ENCODE results near the gene NCDN.

Gene NCDN, protein sequence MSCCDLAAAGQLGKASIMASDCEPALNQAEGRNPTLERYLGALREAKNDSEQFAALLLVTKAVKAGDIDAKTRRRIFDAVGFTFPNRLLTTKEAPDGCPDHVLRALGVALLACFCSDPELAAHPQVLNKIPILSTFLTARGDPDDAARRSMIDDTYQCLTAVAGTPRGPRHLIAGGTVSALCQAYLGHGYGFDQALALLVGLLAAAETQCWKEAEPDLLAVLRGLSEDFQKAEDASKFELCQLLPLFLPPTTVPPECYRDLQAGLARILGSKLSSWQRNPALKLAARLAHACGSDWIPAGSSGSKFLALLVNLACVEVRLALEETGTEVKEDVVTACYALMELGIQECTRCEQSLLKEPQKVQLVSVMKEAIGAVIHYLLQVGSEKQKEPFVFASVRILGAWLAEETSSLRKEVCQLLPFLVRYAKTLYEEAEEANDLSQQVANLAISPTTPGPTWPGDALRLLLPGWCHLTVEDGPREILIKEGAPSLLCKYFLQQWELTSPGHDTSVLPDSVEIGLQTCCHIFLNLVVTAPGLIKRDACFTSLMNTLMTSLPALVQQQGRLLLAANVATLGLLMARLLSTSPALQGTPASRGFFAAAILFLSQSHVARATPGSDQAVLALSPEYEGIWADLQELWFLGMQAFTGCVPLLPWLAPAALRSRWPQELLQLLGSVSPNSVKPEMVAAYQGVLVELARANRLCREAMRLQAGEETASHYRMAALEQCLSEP

DNA sequence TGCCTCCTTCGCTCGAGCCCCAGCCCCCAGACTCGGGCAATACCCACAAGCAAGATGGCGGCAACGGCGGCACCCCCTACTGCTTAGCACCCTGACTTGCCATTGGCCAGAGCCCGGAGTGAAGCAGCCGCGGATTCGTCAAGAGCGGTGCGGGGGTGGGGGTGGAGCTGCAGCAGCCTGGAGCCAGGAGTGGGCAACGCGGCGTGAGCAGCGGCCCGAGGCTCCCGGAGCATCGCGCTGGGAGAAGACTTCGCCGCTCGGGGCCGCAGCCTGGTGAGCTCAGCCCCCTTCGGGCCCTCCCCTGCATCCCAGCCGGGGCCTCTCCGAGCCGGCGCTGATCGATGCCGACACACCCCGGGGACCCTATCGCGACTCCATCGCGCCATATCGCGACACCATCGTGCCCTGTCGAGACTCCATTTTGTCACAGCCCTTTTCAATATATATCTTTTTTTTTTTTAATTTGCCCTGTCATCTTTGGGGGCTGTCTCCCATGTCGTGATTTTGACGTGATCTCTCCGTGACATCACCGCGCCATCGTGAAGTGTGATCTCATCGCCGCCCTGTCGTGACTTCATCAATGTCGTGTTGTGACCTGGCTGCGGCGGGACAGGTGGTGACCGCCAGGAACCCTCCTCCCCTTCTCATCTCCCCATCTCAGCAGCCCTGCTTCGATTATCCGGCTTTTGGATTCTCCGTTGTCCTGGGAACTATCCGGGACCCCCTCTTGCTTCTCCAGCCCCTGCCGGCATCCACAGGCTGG is at the start of gene NCDN:
TSS of gene NCDN (plus strand) at position 189 of the 763 bp plus-strand sequence. CDS start at position 581, 392 bp downstream.
- DNase-seq (ENCODE audit: low spot score) = peak; percentile 96

DNA sequence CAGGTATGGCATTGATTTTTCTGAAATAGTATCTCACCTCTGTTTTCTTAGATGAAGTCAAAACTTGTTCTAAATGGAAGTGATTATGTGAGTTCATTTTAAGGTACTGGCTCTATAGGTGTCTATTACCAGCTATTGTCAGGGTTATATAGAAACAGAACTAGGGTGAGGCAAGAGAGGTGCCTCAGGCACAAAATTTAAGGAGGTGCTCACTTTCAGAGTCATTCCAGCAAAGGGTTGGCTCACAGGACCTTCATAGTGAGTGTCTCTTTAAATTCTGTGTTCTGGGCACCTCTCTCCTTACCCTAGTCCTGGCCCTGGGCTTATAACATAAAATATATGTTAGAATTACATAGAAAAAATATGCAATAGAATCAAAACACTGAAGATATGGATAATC is 49.7 kb upstream of the NCDN start:
- DNase-seq (ENCODE audit: low spot score) = no peak

DNA sequence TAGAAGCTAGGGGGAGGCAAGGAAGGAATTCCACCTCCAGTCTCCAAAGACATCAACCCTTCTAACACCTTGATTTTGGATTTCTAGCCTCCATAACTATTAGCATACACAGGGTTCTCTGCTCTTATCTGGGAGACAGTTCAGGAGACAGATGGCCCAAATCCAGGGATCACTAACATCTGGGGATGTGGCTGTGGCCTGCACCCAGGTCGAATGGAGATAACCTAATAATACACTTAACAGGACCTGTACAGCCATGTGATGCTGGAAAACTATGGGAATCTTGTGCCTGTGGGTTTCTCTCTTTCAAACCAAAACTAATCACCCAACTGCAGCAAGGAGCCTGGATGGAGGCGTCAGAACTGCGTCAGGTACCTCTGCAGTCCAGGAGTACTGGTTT is 48.0 kb upstream of the NCDN start:
- no peak for DNase-seq (ENCODE audit: low spot score)

DNA sequence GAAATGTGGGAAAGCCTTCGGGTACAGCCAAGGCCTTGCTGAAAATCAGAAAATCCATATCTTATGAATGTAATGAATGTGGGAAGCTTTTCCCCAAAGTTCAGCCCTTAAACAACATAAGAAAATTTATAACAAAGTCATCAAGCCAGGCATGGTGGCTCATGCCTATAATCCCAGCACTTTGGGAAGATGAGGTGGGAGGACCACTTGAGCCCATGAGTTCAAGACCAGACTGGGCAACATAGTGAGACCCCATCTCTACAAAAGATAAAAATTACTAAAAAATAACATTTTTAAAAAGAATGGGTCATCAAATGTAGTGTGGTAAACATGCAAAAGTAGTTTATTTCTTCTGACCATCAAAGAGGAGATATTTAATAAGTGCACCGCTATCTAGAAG is 46.3 kb upstream of the NCDN start:
- DNase-seq (ENCODE audit: low spot score) = no peak

DNA sequence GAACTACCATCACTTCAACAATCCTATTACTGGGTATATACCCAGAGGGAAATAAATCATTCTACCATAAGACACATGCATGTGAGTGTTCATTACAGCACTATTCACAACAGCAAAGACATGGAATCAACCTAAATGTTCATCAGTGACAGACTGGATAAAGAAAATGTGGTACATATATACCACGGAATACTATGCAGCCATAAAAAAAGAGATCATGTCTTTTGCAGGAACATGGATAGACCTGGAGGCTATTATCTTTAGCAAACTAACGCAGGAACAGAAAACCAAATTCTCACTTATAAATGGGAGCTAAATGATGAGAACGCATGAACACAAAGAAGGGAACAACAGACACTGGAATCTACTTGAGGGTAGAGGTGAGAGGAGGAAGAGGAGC is 39.4 kb upstream of the NCDN start:
- DNase-seq (ENCODE audit: low spot score) = no peak

DNA sequence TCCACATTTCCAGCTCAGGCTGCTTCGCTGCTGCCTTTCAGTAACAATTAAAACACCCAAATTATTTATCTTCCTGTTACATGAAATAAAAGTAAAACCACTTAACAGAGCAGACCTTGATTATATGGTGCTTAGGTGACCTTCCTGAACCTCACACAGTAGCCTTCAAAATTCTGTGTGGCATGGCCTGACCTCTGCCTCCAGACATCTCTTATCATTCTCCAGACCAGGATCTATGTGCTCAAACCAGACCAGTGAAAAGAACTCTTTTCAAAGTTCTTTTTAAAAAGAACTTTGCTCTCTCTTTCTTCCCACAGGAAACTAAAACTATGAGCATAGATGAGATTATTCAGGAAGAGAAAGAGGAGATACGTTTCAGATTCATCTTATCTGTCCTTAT is 38.2 kb upstream of the NCDN start:
- no peak for DNase-seq (ENCODE audit: low spot score)

DNA sequence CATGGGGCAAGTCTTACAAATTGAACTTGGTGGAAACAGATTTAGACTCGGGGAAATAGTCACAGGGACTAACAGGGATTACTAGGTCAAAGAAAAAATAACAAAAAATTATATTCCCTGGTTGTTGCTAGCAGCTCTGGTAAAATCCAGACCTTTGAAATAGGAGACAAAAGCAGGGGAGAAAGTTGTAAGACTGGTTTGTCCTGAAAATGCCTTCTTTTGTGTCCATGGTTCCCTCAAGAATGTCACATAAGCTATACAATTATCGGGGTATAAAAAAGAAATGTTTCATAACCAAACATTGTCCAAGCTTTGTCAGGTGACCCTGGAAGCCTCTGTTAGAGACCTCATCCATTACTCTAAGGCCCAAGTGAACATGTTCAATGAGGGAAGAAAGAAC is 33.5 kb upstream of the NCDN start:
- DNase-seq (ENCODE audit: low spot score) = no peak

DNA sequence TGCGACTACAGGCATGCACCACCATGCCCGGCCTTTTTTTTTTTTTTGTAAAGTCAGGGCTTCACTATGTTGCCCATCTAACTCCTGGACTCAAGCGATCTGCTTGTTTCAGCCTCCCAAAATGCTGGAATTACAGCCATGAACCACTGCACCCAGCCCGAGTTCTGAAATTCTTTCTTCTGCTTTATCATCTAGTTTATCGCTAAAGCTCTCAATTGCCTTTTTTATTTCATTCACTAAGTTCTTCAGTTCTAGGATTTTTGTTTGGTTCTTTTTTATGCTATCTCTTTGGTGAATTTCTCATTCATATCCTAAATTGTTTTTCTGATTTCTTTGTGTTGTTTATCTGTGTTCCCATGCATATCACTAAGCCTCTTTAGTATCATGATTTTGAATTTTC is 27.4 kb upstream of the NCDN start:
- no peak for DNase-seq (ENCODE audit: low spot score)

DNA sequence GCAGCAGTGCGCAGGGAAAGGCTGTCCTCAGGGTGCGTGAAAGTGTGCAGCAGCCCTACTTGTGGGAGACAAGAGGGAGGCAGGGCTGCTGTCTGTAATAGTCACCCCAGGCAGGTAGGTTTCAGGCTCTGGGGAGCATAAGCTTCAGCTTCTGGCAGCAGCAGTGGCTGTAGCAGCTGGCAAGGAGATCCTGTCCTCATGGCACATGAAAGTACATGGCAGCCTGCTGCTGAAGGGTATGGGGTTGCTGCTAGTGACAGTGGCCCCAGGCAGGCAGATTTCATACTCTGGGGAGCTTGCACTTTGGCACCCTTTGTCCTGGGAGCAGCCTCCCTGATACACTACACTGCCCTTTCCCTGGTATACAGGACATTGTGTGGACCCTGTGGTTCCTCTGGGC is 26.7 kb upstream of the NCDN start:
- DNase-seq (ENCODE audit: low spot score) = no peak

DNA sequence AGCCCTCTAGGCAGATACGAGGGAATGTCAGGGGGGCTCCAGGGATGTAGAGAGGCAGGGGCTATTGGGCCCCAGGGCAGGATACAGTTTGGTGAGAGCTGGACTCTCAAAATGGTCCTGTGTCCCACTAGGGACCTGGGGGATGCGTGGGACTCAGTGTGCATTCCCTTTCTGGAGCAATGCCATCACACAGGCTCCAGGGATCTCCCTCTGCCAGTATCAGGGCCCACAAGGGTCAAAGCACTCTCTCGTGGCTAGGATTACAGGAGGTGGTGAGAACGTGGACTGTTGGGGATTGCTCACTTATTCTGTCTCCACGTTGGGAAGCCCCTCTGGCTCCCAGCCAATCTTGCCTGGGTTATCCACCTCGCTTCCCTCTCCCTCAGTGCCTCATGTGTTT is 26.2 kb upstream of the NCDN start:
- DNase-seq (ENCODE audit: low spot score) = no peak

DNA sequence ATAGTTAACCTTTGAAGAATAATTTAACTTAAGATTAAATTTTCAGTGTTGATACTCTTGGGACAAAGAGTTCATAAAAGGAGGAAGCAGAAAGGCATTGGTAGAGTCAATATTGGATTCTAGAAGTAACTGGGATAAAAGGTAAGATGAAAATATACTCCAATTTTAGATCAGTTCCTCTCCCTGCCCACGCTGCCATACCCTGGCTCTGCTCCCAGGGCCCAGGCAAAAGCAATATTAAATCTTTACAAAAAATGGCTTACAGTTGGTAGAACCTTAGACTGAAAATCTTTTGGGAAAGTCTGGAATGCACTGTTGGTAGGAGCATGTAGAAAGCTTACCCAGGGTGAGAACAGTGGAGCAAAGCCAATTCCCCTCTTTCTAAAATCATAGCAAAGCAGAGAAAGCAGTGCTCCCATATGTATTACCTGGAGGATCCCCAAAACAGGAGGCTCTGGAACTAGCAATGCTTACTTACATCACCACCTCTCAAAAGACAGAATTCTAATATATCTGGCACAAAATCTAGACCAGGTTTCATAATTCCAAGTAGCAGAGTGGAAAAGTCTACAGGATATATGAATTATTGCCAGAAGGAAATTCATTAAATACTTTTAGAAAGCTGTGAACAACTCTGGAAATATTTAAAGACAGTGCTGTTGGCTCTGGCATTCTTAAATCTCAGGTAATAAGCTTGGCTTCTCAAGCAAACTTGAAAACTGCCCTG is 24.9 kb upstream of the NCDN start:
- DNase-seq (ENCODE audit: low spot score) = no peak

DNA sequence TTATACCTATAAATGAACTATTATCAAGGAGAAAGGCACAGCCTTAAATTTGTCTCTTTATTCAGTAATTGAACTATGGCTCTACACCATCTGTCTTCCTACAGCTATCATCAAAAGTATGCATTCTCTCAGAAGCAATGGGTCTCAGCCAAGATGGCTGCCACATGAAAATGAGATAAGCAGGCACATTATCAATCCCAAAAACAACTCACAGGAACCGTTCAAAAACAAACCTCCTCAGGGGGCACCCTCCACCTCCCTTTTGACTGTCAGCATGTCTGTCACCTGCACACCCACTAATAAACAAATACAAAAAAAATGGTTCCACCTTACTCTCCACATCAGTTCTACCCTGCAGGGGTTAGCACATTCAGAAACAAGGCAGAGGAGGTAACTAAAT is 24.0 kb upstream of the NCDN start:
- no peak for DNase-seq (ENCODE audit: low spot score)

DNA sequence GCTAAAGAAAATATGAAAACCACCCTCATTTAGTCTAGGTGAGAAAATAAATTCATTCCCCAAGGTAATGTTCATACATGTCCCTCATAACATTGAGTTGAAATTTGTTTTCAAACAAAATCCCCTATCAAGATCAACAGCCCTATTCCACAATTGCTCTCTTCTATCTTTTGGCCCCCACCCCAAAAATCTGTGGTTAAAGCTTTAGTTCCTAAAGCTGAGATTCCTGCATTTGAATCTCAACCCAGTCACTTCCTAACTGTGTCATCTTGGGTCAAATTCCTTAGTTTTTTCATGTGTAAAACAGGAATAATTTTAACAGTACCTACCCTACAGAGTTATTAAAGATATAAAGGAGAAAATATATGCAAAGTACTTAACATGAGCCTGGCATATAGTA is 22.4 kb upstream of the NCDN start:
- DNase-seq (ENCODE audit: low spot score) = no peak

DNA sequence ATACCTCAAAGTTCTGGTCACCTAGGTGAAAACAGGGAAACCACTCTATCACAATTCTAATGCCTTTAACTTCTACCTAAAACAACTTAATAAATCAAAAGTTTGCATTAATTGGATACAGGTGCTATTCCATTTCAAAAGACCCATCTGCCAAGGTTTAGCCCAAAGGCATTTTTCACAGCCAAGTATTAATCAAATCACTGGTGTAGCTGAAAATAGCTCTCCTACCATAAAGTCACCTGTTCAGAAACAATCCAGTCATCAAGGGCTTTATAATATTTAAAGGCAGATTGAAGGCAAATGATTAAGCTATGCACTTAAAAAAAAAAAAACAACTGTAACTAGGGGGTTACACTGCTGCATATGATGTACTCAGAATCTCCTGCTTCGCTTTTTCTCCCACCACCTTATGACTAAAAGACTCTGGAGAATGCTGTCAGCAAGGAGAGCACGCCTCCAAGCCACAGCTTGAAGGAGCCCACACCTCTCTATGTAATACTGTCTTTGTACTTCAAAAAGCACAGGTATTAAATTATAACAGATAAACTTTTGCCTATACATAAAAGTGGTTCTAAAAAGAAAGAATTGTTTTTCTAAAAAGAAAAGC is 20.9 kb upstream of the NCDN start:
- no peak for DNase-seq (ENCODE audit: low spot score)

DNA sequence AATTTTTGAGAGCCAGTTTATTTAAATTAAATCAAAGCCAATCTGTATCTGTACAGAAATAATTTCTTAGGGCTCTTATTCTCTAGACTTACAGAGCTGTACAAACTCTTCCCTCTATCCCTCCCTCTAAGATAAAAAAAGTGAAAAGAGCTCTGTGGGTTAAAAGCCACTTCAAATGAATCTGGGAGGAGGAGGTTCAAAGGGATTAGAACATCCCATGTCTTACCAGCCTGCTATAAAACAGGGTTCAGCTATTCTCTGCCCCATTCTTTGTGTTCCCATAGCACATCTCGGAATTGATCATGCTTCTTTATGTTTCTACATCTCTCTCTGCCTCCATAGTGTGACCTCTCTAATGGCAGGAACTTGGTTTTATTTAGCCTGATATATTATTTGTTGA is 19.8 kb upstream of the NCDN start:
- DNase-seq (ENCODE audit: low spot score) = no peak

DNA sequence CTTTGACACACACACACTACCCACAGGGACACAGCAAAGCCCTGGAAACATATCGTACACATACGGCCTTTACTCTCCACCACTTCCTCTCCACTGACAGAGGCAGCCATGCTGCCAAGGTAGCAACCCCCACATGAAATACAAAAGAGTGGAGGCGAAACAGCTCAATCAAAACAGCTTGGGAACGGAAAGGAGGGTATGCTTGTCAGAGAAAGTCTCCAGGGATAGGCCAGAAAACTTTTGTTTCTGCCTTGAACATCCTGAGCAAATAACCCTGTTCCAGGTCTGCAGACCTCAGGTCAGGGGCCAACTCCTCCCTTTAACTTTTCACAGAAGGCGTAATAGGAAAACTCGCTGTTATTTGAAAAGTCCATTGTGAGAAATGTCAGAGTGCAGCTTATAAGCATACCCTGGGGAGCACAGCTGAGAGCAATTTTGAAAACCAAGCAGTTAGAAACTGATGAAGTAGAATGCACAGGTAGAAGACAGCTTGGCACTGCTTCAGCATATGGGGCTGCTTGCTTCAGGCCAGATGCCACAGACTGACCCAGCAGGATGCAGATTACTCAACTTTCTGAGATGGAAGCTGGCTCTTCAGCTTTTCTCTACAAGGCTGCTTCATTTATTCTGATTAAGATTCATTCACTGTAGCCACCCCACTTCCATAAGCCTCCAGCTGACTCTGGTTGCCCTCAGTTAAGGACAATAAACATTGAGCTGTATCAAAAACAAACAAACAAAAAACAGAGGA is 18.4 kb upstream of the NCDN start:
- DNase-seq (ENCODE audit: low spot score) = no peak

DNA sequence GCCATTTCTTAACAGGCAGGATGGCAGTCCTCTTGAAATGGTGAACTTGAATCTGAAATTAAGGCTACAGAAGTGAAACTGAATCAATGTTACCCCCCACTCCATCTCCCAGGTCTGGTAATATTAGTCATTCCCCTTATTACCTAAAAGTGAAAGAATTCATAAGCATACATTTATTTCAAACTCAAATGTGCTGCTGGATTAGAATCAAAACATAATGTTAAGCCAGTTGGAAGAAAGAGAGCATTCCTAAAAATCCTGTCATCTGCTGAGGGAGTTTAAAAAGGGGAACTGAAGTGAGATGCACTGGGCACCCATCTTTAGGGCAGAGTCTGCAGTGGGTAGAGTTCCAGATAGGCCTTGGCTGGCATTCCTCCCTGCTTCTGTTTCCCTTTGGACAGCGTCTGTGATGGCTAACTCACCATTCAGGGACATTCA is 17.8 kb upstream of the NCDN start:
- DNase-seq (ENCODE audit: low spot score) = no peak

DNA sequence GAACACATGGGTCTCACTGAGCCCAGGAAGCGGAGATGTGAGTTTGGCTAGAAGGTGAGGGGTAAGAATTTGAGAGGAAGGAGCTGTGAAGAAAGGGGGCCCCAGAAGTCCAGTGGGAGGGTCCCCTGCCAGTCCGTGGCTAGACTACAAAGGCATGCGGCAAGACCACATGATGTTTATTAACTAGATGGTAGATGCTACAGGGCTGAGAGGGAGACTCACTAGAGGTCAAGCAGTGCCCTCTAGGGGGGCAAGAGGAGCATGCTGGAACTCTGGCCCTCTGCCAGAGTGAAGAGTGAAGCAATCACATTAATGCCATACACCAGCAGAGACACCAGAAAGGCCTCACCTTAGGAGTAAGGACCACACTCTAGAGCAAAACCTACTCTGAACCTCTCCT is 12.6 kb upstream of the NCDN start:
- DNase-seq (ENCODE audit: low spot score) = peak; percentile 54

DNA sequence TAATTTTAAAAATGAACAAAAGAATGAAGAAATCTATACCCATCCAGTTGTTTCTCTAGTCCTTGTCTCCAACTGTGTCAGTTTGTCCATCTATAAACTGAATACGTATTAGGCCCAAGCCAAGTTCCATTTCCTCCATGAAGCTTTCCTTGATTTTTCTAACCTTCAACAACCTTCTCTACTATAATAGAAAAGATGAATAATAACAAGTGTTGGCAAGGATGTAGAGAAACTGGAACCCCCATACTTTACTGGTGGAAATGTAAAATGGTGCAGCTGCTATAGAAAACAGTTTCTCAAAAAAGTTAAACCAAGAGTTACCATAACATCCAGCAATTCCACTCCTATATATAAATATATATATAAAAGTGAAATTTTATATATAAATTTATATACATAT is 11.0 kb upstream of the NCDN start:
- DNase-seq (ENCODE audit: low spot score) = no peak

DNA sequence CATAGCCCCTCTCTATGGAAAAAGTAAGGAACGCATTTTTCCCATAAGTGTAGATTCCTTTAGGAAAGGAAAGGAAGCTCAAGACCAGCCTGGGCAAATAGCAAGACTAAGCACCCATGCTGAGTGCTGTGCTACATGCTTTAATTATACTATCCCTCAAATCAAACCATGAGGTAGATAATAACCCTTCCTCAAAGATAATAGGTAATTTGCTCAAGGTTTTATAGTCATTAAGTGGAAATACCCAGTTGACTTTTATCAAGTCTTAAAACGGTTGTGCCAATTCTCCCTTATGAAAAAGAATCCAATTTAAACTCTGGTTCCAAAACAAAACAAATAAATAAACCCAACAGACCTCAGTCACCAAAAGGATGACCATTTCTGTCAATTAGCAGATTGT is 3.7 kb upstream of the NCDN start:
- DNase-seq (ENCODE audit: low spot score) = no peak

All from SW480 (cell line).